Measurements from ENCODE around the gene CCNY.
"Not testable (repeated sequence)": the region's sequence is repeated elsewhere in the genome, so short reads cannot be mapped to it uniquely, and the experiment has no call there.

Gene CCNY

GRCh38 chr10:35493196-35494118 lies 157.1 kb downstream of the CCNY start:
- no peak for DNase-seq

DNA sequence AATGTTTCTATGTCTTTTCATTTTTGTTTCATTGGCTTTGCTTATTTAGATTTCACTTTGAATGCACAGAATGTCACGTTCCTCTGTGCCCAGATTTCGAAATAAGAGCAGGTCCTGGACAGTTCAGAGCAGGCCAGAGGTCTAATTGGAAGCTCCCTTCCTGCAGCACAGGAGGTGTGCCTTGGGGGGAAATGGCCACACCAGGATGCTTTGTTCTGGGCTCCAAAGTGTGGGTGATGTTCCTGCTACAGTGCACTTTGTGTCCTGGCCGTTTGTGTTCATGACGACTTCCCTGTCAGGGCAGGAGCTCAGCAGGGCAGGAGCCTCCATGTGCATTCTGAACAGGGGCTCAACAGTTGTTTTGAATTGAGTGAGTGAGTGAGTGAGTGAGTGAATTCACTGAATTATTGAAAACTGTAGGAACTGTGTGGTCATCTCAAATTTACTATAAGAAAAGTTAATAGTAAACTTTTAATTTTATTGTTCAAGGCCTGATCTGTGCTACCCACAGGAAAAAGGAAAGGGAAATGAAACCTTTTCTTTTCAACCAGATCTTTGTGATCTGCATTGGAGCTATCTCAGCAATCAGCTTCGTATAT lies 159.3 kb downstream of the CCNY start:
- no peak for DNase-seq

GRCh38 chr10:35497909-35498308 lies 161.6 kb downstream of the CCNY start:
- no peak for DNase-seq

- DNase-seq, result no peak
These were observed 162.4 kb downstream of the CCNY start for GRCh38 chr10:35498693-35499092.

GRCh38 chr10:35501923-35502322 lies 165.6 kb downstream of the CCNY start:
- DNase-seq, result no peak

GRCh38 chr10:35502692-35503091 lies 166.4 kb downstream of the CCNY start:
- no peak for DNase-seq

GRCh38 chr10:35503578-35503977 lies 167.3 kb downstream of the CCNY start:
- no peak for DNase-seq

- DNase-seq, result no peak
These were observed 167.8 kb downstream of the CCNY start for GRCh38 chr10:35504132-35504531.

DNA sequence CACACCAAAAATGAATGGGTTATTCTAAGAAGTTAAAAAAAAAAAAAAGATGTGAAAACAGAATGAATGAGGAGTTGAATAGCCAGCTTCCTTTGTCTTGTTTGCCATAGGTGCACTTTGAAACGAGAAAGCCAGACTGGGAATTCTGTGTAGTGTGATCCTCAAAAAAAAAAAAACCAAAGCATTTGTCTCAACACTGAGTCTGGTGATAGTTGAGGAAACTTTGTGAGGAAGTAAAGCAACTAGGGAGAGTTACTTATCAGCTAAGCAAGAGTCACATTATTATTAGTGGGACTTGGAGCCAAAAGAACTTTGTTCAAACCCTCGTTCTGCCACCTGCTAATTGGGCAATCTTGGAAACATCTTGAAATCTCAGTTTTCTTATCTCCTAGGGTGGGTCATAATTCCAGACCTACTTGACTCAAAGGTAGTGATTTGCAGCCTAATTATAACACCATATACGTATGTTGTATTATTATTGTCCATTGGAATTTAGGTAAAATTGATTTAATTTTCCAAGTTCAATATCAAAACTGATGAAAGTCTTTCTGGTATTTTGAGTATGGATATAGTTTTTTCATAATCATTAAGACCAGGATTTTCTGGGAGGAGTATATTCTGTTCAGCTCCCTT lies 169.0 kb downstream of the CCNY start:
- no peak for DNase-seq

DNA sequence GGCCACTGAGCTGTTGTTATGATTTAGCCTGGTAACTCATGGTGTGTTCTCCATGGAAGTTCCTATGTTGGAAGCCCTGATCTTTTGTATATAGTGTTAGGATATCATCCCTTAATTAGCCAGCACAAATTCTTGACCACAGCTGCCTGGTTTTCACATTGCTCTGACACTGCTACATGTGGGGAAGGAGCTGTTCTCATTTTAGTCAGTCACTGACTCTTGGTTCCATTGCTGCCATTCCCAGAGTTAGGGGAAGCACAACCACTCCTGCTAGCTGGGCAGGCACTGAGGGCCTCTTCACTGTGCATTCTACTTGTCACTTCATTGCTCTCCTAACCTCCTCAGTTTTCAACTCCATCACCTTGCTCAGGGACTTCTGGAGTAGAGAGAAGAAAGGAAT lies 170.4 kb downstream of the CCNY start:
- DNase-seq, result no peak

DNA sequence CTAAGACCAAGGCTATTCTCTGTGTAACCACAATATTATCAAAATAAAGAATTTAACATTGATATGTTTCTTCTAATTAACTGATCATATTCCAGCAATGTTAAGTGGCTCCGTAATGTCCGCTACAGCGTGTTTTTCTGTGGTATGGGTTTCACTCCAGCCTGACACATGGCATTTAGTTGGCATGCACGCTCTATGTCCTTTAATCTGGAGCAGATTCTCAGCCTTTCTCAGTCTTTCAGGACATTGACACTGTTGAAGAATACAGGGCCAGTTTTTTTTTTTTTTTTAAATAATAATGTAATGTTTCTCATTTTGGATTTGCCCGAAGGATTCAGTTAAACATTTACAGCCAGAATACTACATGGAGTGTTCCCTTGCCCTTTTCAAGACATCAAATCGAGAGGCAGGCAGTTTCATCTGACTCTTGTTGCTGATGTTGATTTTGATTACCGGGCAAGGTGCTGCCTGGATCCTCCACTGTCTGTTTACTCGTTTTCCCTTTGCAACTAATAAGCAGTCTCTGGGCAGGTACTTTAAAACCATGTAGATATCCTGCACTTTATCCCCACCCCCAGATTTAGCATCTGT lies 171.3 kb downstream of the CCNY start:
- DNase-seq, result no peak

- no peak for DNase-seq
These were observed 172.3 kb downstream of the CCNY start for GRCh38 chr10:35508647-35509046.

DNA sequence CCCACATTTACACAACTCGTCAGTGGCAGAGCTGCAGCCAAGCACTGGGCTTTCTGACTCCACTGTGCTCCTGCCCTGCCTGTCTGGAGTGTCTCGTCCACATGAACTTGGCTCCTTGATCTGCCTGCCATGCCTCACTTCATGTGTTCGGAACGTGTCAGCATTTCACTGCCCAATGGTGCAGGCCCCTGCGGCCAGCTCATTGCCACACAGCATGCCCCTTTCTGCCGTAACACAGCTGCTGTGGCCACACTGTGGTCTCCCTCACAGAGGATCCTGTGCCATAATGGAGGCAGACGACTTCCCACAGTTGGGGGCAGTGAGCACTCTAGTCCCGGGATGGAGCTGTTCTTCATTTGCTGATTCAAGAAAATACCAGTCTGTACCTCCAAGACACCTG lies 174.6 kb downstream of the CCNY start:
- DNase-seq, result no peak

DNA sequence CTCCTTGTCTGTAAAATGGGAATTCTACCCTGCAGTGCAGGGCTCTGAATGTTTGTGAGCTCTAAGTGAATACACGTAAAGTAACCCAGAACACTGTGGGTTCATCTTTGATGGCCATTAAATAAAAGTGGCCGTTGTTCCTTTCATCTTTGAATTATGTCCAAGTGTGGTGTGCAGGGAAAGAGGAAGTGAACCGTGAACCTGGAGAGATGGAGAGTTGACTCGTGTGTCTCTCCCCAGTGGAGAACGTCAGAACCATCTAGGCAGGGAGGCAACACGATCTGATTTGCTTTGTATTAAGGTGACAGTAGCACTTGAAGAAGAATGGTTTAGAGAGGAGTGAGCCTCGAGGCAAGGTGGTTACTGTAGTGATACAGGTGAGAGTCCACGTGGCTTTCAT lies 175.3 kb downstream of the CCNY start:
- DNase-seq, result no peak

DNA sequence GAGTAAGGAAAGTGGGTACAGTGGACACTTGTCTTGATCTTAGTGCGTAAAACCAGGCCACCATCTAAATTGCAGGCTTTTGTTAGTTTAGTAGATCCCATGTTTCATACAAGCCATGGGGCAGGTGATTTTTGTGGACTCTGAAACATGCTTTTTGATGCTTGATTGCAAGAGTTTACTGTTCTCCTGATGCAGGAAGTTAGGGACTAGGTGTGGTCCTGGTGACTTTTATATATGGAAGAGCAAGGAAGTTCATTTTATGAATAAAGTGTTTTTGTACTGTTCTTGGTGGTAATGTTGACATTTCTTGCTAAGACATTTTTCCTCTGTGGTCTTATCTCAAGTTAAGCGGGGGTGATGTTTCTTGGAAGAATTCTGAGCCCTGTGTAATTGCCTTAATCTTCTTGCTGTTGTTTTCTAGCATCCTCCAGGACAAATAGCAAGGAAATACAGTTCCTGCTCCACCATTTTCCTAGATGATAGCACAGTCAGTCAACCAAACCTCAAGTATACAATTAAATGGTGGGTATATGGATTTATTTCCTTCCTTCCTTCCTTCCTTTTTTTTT lies 179.9 kb downstream of the CCNY start:
- no peak for DNase-seq

DNA sequence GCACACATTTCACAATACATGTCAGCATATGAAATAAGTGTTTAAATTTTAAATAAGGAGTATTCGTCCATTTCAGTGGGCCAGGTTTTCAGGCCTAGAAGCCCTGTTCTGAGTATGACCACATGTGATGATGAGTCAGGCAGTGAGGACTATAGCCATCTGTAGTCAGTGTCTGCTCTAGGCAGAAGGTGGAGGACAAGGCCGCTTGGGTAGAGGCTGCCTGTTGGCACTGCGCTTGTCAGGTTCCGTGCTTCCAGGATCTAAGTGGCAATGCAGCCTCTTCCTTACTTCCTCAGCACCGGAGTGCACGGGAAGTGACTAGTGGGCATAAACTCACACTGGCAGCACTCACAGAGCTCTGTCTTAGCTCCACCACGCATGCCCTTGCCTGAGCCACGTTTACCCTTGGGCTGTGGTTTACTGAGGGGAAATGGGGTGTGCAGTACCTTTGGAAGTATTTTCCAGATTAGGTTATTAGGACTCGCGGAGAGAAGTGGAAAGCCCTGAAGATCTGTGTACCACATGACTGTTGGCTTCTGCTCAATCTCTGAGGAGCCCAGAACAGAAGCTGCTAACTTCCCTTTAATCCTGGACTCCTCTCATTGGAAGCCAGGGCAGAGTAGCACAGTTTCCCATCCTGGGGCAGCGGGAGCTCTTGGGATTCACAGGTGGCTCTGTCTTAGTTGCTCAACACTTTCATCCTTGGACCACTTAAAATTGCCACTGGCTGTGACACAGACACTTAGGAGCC lies 181.3 kb downstream of the CCNY start:
- DNase-seq, result no peak

GRCh38 chr10:35518187-35518586 lies 181.9 kb downstream of the CCNY start:
- DNase-seq, result not testable (repeated sequence)

DNA sequence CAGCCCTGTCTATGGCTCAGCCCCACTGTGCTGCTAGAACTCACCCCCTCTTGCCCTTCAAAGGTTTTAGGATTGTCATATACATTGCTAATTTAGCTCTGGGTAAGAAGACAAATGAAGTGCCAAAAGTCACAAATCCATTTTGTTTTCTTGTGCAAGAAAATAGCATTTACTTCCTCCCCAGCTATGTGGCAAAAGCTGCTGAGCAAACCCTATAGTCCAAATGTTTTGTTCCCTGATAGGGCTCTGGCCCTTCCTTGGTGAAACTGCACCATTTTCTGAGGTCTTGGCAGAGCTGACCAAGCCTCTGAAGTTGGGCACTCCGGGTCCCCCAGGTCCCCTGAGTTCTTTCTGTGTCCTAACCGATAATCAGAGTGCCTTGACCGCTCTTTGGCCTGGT lies 184.7 kb downstream of the CCNY start:
- no peak for DNase-seq

DNA sequence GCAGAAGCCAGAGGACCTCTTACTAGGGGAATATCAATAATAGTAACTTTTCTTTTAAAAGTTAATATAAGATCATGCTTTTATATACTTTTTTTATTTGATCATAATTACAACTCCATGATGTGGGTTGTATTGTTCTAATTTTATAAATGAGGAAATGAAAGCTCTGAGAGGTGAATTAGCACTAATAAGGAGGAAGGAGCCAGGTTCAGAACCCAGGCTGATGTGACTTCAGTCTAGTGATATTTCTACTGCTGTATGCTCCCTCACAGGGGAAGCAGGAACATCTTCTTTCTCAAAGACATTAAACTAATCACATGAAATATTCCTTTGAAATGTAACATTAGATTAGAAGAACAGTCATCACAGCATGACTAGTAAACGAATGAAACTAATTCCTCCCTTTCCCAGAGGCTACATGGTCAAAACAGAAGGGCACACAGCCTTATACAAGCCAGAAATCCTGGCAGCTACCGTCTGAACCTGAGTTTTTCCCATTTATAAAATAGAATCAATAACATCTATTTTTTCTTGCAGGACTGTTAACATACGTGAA lies 187.4 kb downstream of the CCNY start:
- DNase-seq, result no peak

DNA sequence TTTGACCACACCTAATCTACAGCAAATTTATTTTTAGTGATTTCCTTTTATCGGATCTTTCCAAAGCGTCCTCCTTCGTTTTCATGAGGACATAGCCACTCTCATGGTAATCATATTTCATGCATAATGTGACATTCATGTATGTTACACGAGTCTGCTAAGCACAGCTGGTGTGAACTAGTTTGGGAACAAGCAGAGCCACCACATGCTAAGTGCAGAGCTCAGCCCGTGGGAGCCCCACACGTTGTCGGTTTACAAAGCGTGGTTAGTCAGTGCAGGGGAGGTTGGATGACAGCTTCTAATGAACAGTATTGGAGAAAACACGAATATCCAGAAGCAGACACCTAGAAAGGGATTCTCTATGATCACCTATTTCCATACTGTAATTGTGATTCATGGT lies 190.4 kb downstream of the CCNY start:
- no peak for DNase-seq

DNA sequence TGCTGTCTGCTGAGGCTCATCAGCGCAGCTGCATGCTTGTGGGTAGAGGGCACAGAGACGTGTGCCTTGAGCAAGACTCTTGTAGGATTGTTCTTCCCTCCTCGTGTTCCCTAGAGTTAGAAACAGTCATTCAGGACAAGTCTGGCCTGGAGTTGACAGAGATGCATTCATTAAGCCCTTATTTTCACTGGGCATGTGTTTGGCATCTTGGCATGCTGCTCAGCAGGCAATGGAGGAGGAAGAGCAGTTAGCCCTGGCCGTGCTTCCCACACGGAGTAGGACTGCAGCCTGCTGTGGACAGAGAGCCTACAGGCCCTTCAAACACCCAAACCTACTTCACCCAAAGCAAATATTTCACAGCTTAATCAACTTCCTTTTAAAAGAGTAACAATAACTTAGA lies 195.8 kb downstream of the CCNY start:
- no peak for DNase-seq

DNA sequence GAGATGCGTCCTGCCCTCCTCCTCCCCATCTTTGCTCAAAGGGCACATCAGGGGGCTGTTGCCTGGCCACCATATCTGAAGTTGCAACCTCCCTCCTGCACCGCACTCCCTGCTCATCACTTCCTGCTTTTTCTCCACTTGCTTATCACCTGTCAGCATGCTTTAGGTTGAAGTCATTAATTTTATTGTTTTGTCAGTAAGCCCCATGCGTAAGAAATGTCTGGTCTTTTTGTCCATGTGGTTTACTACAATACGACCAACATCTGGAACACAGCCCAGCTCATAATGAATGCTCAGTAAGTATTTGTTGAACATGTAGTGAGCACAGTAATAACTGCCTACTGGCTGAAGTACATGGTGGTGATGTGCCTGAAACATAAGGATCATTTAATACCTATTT lies 197.3 kb downstream of the CCNY start:
- DNase-seq, result peak in 1 of 2 experiments; percentile 6

Measured in SHP77 (cell line).